ENCODE data around the gene SLU7. TPM values are rescaled to one million over a fixed set of nuclear protein-coding genes. Genes with fewer than 3 reads are reported as not detected.

SLU7 gene
- total RNA-seq, 1 experiment from 2014 or later = 43.6 TPM

- DNase-seq (ENCODE audit: low read depth, low spot score) = no peak
- intact Hi-C loops (cut with micrococcal nuclease) = no loop called here
- no peak overlapping the region for H3K4me3 ChIP-seq (replicated peaks in 1 of 2; ENCODE audit: low read depth in 1 of 2, low read length in 2 of 2)
- no peak overlapping the region for H3K9ac ChIP-seq (ENCODE audit: low read length)
- ChIA-PET POLR2A (no interaction called here), CTCF (interaction anchor here (1.2 kb wide), 1 partner anchor 21 kb away, joined by 3 read pairs; no protein-coding TSS in a partner anchor), RAD21 (ENCODE audit: low non-redundant PET in 1 of 2, low total read pairs in 2 of 2, uncharacterized antibody in 2 of 2, unreplicated experiment in 2 of 2) (no interaction called here)
- no peak for ATAC-seq
- TF ChIP-seq YY1 (IDR thresholded peaks at IDR 0.05; ENCODE audit: extremely low read depth, insufficient replicate concordance, low read depth, low read length) (no peak), ATF3 (IDR thresholded peaks at IDR 0.05) (no peak), POLR2A (IDR thresholded peaks at IDR 0.05; ENCODE audit: borderline replicate concordance, extremely low read depth, insufficient read depth, insufficient read length) (no peak), ELF1 (IDR thresholded peaks at IDR 0.05; ENCODE audit: borderline replicate concordance, low read depth) (no peak), ZFX (IDR thresholded peaks at IDR 0.05) (no peak), TCF7L2 (IDR thresholded peaks at IDR 0.05; ENCODE audit: borderline replicate concordance, extremely low read depth, insufficient read depth, insufficient read length) (no peak), FOSL1 (IDR thresholded peaks at IDR 0.05; ENCODE audit: low read depth) (no peak), JUND (IDR thresholded peaks at IDR 0.05) (no peak), SP1 (IDR thresholded peaks at IDR 0.05; ENCODE audit: low read depth) (no peak), CBX3 (IDR thresholded peaks at IDR 0.05; ENCODE audit: low read depth) (no peak)
- TF ChIP-seq, protein P1, sequence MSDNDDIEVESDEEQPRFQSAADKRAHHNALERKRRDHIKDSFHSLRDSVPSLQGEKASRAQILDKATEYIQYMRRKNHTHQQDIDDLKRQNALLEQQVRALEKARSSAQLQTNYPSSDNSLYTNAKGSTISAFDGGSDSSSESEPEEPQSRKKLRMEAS (IDR thresholded peaks at IDR 0.05) = no peak
- TF ChIP-seq, protein P2, sequence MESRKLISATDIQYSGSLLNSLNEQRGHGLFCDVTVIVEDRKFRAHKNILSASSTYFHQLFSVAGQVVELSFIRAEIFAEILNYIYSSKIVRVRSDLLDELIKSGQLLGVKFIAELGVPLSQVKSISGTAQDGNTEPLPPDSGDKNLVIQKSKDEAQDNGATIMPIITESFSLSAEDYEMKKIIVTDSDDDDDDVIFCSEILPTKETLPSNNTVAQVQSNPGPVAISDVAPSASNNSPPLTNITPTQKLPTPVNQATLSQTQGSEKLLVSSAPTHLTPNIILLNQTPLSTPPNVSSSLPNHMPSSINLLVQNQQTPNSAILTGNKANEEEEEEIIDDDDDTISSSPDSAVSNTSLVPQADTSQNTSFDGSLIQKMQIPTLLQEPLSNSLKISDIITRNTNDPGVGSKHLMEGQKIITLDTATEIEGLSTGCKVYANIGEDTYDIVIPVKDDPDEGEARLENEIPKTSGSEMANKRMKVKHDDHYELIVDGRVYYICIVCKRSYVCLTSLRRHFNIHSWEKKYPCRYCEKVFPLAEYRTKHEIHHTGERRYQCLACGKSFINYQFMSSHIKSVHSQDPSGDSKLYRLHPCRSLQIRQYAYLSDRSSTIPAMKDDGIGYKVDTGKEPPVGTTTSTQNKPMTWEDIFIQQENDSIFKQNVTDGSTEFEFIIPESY (IDR thresholded peaks at IDR 0.05; ENCODE audit: extremely low read depth, insufficient replicate concordance, low read length) = no peak
- H3K4me1 ChIP-seq (ENCODE audit: control insufficient read depth in 1 of 2, insufficient read depth in 2 of 2, low read length in 2 of 2) = no peaks in the 10 kb centered on the region
- H4K20me1 ChIP-seq (ENCODE audit: insufficient read depth) = no peaks in the 10 kb centered on the region
- no TSS peak for BruUV-seq (replicated peaks)
- H3K27ac ChIP-seq (ENCODE audit: low read depth, low read length) = no peak overlapping the region
- H3K27me3 ChIP-seq (ENCODE audit: insufficient read depth, low read length) = peaks cover 18% of the 10 kb centered on the region; the same call in 1 of the 2 replicates
- no peaks in the 10 kb centered on the region for H3K9me2 ChIP-seq (ENCODE audit: insufficient read depth)
- H3K36me3 ChIP-seq (ENCODE audit: control insufficient read depth in 1 of 2, insufficient read depth in 2 of 2, low read length in 2 of 2) = no peaks in the 10 kb centered on the region
- no peak overlapping the region for H2AFZ ChIP-seq (ENCODE audit: low read depth, low read length, poor library complexity, severe bottlenecking)
- H3K4me2 ChIP-seq (ENCODE audit: low read length) = no peak overlapping the region
- no peaks in the 10 kb centered on the region for H3K9me3 ChIP-seq (ENCODE audit: control insufficient read depth in 1 of 2, insufficient read depth in 1 of 2, low read depth in 1 of 2, low read length in 2 of 2)
- no peaks in the 10 kb centered on the region for H3K79me2 ChIP-seq (ENCODE audit: insufficient read depth, low read length)
Measured at GRCh38 chr5:160458806-160459800, 40.2 kb upstream of the SLU7 start.
